WTC11 (cell line): ENCODE data around the gene WWP2. TPM values are rescaled to one million over a fixed set of nuclear protein-coding genes. Genes with fewer than 3 reads are reported as not detected.
"Not testable (repeated sequence)": the region's sequence is repeated elsewhere in the genome, so short reads cannot be mapped to it uniquely, and the experiment has no call there.

ENCODE experiments used
- ATAC-seq: fragments of 200-7000 bp; cut with Tn5 transposase; 2 replicates; pipeline ENCODE4 v1.10.0; 2021; ENCODE audit warnings: mild to moderate bottlenecking, moderate library complexity
- CTCF ChIA-PET: fragments of 300-600 bp; sonication (Branson Sonifier 250); formaldehyde crosslinking; loops from one replicate; lab custom pipeline; 2021; ENCODE audit warnings: antibody characterized with exemption; lab: Charles Lee
- POLR2A ChIA-PET: fragments of 350-600 bp; sonication (Branson Sonifier 250); formaldehyde crosslinking; loops from one replicate; lab custom pipeline; 2021; ENCODE audit warnings: antibody characterized with exemption; lab: Charles Lee
- DNase-seq: peaks from one replicate; pipeline ENCODE4 v3.0.0; 2021; ENCODE audit warnings: low spot score
- H3K27ac Mint-ChIP-seq: 2 replicates; pipeline ENCODE4 v1.8.0; 2021; ENCODE audit warnings: mixed read lengths
- H3K27me3 Mint-ChIP-seq: 2 replicates; pipeline ENCODE4 v1.8.0; 2021; ENCODE audit warnings: low read depth, mild to moderate bottlenecking, moderate library complexity, mixed read lengths
- H3K36me3 Mint-ChIP-seq: 2 replicates; pipeline ENCODE4 v1.8.0; 2021; ENCODE audit warnings: mixed read lengths
- H3K4me1 Mint-ChIP-seq: 2 replicates; pipeline ENCODE4 v1.8.0; 2022; ENCODE audit warnings: mixed read lengths
- H3K4me3 Mint-ChIP-seq: 2 replicates; pipeline ENCODE4 v1.8.0; 2021; ENCODE audit warnings: mild to moderate bottlenecking, moderate library complexity, mixed read lengths
- H3K9me3 Mint-ChIP-seq: 2 replicates; pipeline ENCODE4 v1.8.0; 2021; ENCODE audit warnings: mixed read lengths
- CBFB ChIP-seq: sonication (generic); formaldehyde crosslinking; IDR thresholded peaks from 2 replicates; pipeline ENCODE4 v1.8.1; 2022; ENCODE audit warnings: mild to moderate bottlenecking, low read depth, missing genetic modification reagents
- ESRRA ChIP-seq: sonication (generic); formaldehyde crosslinking; IDR thresholded peaks from 2 replicates; pipeline ENCODE4 v1.8.1; 2022; ENCODE audit warnings: mild to moderate bottlenecking, missing genetic modification reagents, borderline replicate concordance
- GABPB1 ChIP-seq: sonication (generic); formaldehyde crosslinking; IDR thresholded peaks from 2 replicates; pipeline ENCODE4 v1.8.1; 2023; ENCODE audit warnings: mild to moderate bottlenecking, missing genetic modification reagents
- HMGA2 ChIP-seq: fragments of 250-450 bp; sonication (Bioruptor Pico); IDR thresholded peaks from 2 replicates; pipeline ENCODE4 v1.4.0; 2021; ENCODE audit warnings: mild to moderate bottlenecking, moderate library complexity
- SP1 ChIP-seq: sonication (generic); formaldehyde crosslinking; conservative IDR thresholded peaks from 2 replicates; pipeline ENCODE4 v1.8.1; 2022; ENCODE audit warnings: missing genetic modification reagents
- TEAD4 ChIP-seq: sonication (generic); formaldehyde crosslinking; IDR thresholded peaks from 2 replicates; pipeline ENCODE4 v1.8.0; 2022; ENCODE audit warnings: mild to moderate bottlenecking, missing genetic modification reagents
- ZBTB21 ChIP-seq: sonication (generic); formaldehyde crosslinking; IDR thresholded peaks from 2 replicates; pipeline ENCODE4 v1.8.1; 2023; ENCODE audit warnings: mild to moderate bottlenecking, missing genetic modification reagents, borderline replicate concordance
- ZNF281 ChIP-seq: sonication (generic); formaldehyde crosslinking; IDR thresholded peaks from 2 replicates; pipeline ENCODE4 v1.8.0; 2023; ENCODE audit warnings: mild to moderate bottlenecking, missing genetic modification reagents
- ZNF416 ChIP-seq: fragments of 250-450 bp; sonication (Bioruptor Pico); IDR thresholded peaks from 2 replicates; pipeline ENCODE4 v1.9.0; 2021; ENCODE audit warnings: mild to moderate bottlenecking, inconsistent platforms
- ZNF671 ChIP-seq: fragments of 250-450 bp; sonication (Bioruptor Pico); IDR thresholded peaks from 2 replicates; pipeline ENCODE4 v1.8.0; 2021; ENCODE audit warnings: mild to moderate bottlenecking
- total RNA-seq: library from RNA; stranded (reverse); gene quantifications from 3 replicates; pipeline ENCODE4 v1.2.3, GENCODE V29; 2021
- TF ChIP-seq, protein P1 (sequence below): sonication (generic); formaldehyde crosslinking; IDR thresholded peaks from 2 replicates; pipeline ENCODE4 v1.8.0; 2023; ENCODE audit warnings: missing genetic modification reagents, mild to moderate bottlenecking, borderline replicate concordance
- TF ChIP-seq, protein P2 (sequence below): sonication (generic); formaldehyde crosslinking; conservative IDR thresholded peaks from 2 replicates; pipeline ENCODE4 v1.8.1; 2023; ENCODE audit warnings: mild to moderate bottlenecking, low read depth, missing genetic modification reagents, moderate library complexity

WWP2 gene
- total RNA-seq, 1 experiment from 2014 or later = 39.1 TPM

GRCh38 chr16:69804297-69804696, 42.2 kb downstream of the WWP2 start:
- DNase-seq (no peak), ATAC-seq (no peak)
- H3K9me3 Mint-ChIP-seq = no peaks in the 10 kb centered on the region
- ChIA-PET POLR2A (no interaction called here), CTCF (interaction anchor here (1.3 kb wide), 1 partner anchor 126 kb away, joined by 9 read pairs; no protein-coding TSS in a partner anchor)
- H3K36me3 Mint-ChIP-seq = peaks cover 10% of the 10 kb centered on the region; the same call in 1 of the 2 replicates
- no peak overlapping the region for H3K4me3 Mint-ChIP-seq
- H3K27ac Mint-ChIP-seq = no peak overlapping the region
- TF ChIP-seq, protein P1, sequence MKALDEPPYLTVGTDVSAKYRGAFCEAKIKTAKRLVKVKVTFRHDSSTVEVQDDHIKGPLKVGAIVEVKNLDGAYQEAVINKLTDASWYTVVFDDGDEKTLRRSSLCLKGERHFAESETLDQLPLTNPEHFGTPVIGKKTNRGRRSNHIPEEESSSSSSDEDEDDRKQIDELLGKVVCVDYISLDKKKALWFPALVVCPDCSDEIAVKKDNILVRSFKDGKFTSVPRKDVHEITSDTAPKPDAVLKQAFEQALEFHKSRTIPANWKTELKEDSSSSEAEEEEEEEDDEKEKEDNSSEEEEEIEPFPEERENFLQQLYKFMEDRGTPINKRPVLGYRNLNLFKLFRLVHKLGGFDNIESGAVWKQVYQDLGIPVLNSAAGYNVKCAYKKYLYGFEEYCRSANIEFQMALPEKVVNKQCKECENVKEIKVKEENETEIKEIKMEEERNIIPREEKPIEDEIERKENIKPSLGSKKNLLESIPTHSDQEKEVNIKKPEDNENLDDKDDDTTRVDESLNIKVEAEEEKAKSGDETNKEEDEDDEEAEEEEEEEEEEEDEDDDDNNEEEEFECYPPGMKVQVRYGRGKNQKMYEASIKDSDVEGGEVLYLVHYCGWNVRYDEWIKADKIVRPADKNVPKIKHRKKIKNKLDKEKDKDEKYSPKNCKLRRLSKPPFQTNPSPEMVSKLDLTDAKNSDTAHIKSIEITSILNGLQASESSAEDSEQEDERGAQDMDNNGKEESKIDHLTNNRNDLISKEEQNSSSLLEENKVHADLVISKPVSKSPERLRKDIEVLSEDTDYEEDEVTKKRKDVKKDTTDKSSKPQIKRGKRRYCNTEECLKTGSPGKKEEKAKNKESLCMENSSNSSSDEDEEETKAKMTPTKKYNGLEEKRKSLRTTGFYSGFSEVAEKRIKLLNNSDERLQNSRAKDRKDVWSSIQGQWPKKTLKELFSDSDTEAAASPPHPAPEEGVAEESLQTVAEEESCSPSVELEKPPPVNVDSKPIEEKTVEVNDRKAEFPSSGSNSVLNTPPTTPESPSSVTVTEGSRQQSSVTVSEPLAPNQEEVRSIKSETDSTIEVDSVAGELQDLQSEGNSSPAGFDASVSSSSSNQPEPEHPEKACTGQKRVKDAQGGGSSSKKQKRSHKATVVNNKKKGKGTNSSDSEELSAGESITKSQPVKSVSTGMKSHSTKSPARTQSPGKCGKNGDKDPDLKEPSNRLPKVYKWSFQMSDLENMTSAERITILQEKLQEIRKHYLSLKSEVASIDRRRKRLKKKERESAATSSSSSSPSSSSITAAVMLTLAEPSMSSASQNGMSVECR (CRISPR knock-in tag) = no peak
- TF ChIP-seq TEAD4 (CRISPR knock-in tag) (no peak), ZNF671 (CRISPR knock-in tag) (no peak)
- TF ChIP-seq, all 79 proteins: peak for 0
- Mint-ChIP-seq H3K27me3 (no peaks in the 10 kb centered on the region), H3K4me1 (no peaks in the 10 kb centered on the region)

DNA sequence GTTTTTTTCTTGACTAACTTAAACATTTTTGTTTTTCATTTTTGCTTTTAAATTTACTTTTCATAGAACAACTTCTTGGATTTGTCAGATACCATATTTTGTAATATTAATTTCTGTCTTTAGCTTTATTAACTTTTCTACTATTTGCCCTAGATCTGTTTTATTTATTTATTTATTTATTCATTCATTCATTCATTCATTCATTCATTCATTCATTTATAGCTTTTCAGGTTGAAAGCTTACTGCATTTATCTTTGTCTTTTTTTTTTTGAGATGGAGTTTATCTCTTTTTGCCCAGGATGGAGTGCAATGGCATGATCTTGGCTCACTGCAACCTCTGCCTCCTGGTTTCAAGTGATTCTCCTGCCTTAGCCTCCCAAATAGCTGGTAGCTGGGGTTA, 44.6 kb downstream of the WWP2 start:
- H3K27me3 Mint-ChIP-seq, H3K27ac Mint-ChIP-seq, H3K9me3 Mint-ChIP-seq, DNase-seq, ATAC-seq, POLR2A ChIA-PET, H3K4me3 Mint-ChIP-seq, H3K36me3 Mint-ChIP-seq, H3K4me1 Mint-ChIP-seq: not testable (repeated sequence)
- CTCF ChIA-PET = interaction anchor here (1.2 to 1.8 kb wide), 3 partner anchors 10 to 123 kb away, joined by 3 to 5 read pairs (median 4); no protein-coding TSS in a partner anchor

DNA sequence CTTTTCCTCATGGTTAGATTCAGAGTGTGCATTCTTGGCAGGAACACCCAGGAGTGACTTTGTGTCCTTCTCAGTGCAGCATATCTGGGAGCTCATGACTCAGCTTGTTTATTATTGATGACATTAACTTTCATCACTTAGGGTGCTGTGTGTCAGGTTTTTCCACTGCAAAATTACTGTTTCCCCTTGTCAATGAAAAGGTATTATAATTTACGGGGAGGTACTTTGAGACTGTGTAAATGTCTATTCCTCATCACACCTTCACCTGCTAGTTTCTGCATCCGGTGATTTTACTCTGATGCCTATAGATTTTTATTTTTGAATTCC, 50.5 kb downstream of the WWP2 start:
- ATAC-seq = no peak
- no peak overlapping the region for H3K27ac Mint-ChIP-seq
- H3K4me1 Mint-ChIP-seq = no peaks in the 10 kb centered on the region
- no peak for DNase-seq
- no peak overlapping the region for H3K4me3 Mint-ChIP-seq
- no peak for TF ChIP-seq CBFB (CRISPR knock-in tag)
- TF ChIP-seq, protein P1 (CRISPR knock-in tag) = no peak
- peak; percentile 52 for TF ChIP-seq GABPB1 (CRISPR knock-in tag)
- TF ChIP-seq SP1 (CRISPR knock-in tag) = no peak
- TF ChIP-seq HMGA2 (CRISPR knock-in tag) = no peak
- TF ChIP-seq ZBTB21 (CRISPR knock-in tag) = no peak
- TF ChIP-seq ZNF416 (CRISPR knock-in tag) = no peak
- peaks cover 13% of the 10 kb centered on the region for H3K36me3 Mint-ChIP-seq
- CTCF ChIA-PET = interaction anchor here (1.1 to 2.4 kb wide), 2 partner anchors 47 to 117 kb away, joined by 3 to 9 read pairs; no protein-coding TSS in a partner anchor
- POLR2A ChIA-PET = no interaction called here
- 0 out of 2 replicates have a peak, but pooled peaks cover under 1% of the 10 kb centered on the region for H3K9me3 Mint-ChIP-seq
- no peaks in the 10 kb centered on the region for H3K27me3 Mint-ChIP-seq

GRCh38 chr16:69814078-69814477, 51.9 kb downstream of the WWP2 start:
- H3K36me3 Mint-ChIP-seq = peaks cover 20% of the 10 kb centered on the region
- POLR2A ChIA-PET = no interaction called here
- CTCF ChIA-PET = interaction anchor here (1.5 kb wide), 1 partner anchor 17 kb away, joined by 3 read pairs; no protein-coding TSS in a partner anchor
- no peaks in the 10 kb centered on the region for H3K27me3 Mint-ChIP-seq
- DNase-seq (no peak), ATAC-seq (no peak)
- H3K27ac Mint-ChIP-seq = no peak overlapping the region; the same call in 1 of the 2 replicates
- H3K4me1 Mint-ChIP-seq = peaks cover 8% of the 10 kb centered on the region
- H3K9me3 Mint-ChIP-seq = peaks cover 8% of the 10 kb centered on the region; the same call in 1 of the 2 replicates
- no peak overlapping the region for H3K4me3 Mint-ChIP-seq
- TF ChIP-seq GABPB1 (CRISPR knock-in tag) = no peak
- no peak for TF ChIP-seq ESRRA (CRISPR knock-in tag)
- TF ChIP-seq ZNF281 (CRISPR knock-in tag) = no peak
- TF ChIP-seq, protein P2, sequence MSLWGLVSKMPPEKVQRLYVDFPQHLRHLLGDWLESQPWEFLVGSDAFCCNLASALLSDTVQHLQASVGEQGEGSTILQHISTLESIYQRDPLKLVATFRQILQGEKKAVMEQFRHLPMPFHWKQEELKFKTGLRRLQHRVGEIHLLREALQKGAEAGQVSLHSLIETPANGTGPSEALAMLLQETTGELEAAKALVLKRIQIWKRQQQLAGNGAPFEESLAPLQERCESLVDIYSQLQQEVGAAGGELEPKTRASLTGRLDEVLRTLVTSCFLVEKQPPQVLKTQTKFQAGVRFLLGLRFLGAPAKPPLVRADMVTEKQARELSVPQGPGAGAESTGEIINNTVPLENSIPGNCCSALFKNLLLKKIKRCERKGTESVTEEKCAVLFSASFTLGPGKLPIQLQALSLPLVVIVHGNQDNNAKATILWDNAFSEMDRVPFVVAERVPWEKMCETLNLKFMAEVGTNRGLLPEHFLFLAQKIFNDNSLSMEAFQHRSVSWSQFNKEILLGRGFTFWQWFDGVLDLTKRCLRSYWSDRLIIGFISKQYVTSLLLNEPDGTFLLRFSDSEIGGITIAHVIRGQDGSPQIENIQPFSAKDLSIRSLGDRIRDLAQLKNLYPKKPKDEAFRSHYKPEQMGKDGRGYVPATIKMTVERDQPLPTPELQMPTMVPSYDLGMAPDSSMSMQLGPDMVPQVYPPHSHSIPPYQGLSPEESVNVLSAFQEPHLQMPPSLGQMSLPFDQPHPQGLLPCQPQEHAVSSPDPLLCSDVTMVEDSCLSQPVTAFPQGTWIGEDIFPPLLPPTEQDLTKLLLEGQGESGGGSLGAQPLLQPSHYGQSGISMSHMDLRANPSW (CRISPR knock-in tag) = no peak
- no peak for TF ChIP-seq ZNF416 (CRISPR knock-in tag)
